SHP77 (cell line): Measurements from ENCODE around the gene PRUNE1.
A peak's percentile ranks its signal among the peaks of the same experiment; 100 is the strongest.

ENCODE experiments used
- DNase-seq, 2 experiments: peaks; one replicate each; lab custom pipeline; 2025; lab: John Stamatoyannopoulos, UW

PRUNE1 gene

GRCh38 chr1:151005729-151006319 lies 2.4 kb upstream of the PRUNE1 start:
- peak in 1 of 2 experiments; percentile 39 for DNase-seq

DNA sequence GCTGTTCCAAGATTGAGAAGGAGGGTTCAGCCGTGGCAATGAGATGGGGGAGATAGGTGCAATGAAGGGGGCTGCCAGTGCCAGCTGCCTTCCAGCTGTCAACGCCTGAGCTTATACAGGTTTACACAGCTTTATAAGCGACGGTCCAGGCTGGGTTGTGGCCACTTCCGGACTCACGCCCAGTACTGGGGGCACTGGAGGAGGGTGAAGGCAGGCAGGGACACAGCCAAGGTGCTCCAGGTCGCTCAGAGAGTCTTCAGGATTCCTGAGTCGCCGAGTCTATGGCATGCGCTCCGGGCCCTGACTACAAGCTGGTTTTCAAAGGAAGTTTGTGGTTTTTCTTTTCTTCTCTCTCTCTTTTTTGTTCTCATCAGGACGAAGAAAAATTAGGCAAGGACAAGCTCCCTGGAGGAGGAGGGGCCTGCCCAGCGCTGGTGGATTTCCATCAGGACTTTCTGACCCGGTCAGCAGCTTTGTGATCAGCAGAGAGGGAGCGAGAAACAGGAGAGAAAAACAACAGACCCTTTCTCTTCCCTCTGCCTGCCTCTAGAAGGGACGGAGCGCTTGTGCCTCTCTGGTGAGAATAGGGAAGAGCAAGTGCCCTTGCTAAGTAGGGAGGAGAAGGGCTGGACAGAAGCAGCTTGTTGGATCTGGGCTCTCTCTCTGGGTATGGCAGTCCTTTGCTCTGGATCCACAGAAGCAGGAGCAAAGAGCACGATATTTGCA lies 1.8 kb upstream of the PRUNE1 start, which contains the start of gene MINDY1:
Gene MINDY1, minus strand, starts transcription at position 576 of the 726 bp plus-strand sequence. CDS start 4,285 bp downstream, outside the sequence.
- peak; percentile 95 to 97 for DNase-seq

DNA sequence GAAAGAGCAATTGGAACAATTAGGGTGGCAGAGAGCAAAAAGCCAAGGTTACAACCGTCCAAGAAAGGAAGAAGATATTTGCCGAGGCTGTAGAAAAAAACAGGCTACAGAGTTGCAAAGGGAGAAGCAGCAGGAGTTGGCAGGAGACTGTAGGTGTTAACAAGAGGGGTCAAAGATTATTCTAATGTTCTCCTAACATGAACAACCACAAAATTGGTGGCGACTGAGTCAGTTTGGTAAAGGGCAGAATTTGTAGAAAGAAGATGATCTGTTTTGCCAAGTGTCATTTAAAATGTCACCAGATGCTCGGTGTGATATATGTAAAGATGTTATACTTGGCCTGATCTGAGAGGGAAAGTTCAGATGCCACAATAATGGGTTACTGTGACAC lies 401 bp upstream of the PRUNE1 start:
- no peak for DNase-seq

- DNase-seq = no peak
Observed at GRCh38 chr1:151009206-151009587, 948 bp downstream of the PRUNE1 start.

- no peak for DNase-seq
Observed at GRCh38 chr1:151009674-151010345, 1.6 kb downstream of the PRUNE1 start.

DNA sequence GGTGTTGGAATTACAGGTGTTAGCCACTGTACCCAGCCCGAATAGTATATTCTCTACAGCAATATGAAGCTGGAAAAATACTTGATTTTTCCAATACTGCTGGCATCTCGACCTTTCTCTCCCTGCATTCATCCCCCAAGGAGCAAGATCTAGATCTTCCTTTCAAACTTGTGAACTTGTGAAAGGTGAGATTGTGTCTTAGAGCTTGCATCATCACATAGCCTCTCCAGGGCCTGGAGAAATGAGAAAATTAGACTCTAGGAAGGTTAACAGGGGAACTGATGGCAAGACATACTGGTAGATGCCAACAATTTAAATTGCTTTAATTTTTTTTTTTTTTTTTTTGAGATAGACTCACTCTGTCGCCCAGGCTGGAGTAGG lies 2.1 kb downstream of the PRUNE1 start:
- no peak for DNase-seq

DNA sequence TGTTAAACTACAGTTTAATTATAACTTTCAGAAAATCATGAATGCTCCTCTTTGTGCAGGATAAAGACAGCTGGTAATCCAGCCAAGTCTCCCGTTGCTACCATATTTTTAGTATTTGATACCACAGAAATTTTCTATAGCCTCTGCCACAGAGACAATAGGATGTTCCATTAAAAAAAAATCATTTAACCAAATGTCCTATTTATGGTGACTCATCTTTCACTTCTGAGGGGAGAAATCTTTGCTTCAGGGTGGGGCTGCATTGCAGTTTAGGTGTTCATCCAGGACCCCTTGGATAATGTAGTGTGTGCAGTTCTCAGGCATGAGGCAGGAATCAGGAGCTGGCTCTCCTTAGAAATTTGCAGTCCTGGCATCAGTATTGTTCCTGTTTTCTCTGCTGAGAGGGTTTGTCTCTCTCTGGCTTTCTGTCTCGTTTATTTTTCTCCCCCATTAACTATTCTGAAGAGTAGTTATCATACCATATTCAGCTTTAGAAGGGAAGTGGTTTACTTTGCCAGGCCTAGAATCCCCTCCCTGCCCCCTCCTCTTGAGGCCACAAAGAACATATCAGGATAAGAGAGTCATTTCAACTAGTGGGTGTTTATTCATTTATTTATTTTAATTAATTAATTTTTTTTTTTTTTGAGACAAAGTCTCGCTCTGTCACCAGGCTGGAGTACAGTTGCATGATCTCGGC lies 3.1 kb downstream of the PRUNE1 start:
- DNase-seq = no peak

GRCh38 chr1:151012684-151013471 lies 4.6 kb downstream of the PRUNE1 start:
- DNase-seq = no peak

DNA sequence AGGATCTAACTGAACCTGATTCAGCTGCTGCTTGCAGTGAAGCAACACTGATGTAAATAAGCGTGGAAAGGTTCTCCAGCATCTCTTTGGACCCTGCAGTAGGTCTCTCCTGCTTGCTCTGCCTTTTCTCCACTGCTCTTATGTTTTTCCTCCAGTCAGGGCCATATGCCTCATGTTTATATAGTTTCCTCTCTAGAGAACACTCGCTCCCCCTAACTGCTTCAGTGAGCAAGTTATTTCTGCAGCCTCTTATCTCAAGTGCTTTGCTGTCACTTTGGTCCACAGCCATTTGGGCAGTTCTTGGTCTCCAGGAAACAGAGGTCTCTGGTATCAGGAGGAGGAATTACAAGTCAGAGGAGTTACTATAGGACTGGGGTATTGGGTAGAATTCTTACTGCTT lies 5.3 kb downstream of the PRUNE1 start:
- DNase-seq = no peak

DNA sequence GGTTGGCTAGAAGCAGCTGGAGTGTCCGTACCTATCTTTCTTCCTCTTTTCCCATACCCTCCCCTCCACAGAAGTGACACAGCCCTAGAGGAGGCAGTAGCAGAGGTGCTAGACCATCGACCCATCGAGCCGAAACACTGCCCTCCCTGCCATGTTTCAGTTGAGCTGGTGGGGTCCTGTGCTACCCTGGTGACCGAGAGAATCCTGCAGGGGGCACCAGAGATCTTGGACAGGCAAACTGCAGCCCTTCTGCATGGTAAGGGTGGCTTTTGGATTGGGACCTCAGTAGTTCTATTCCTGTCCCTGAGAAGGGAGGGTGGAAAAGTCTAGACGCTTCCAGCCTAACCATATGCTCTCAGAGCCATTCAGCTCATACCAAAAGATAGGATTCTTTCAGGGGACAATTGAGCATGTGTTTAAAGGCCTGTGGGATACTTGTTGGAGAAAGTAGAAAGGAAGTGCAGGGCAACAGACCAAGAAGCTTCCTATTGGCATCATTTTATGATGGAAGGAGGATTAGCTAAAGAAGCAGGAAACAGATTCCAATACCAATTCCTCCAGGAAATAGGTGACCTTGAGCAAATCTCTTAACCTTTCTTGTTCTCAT lies 16.4 kb downstream of the PRUNE1 start:
- peak; percentile 70 to 83 for DNase-seq

DNA sequence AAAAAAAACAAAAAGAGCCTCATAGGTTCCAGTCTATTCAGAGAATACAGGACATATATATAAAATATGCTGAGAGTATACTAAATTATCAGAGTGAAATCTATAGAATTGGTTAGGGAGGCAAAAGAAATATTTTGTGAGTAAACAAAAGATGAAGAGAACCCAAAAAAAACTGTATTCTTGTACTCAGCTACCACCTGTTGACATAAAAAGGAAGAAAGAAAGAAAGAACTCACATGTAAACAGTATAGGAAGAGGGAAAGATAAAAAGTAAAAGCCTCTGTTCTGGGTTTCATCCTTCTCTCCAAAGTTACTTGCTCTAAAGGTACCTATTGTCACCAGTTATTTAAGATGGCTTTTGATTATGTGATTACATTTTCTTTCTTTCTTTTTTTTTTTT lies 18.2 kb downstream of the PRUNE1 start:
- no peak for DNase-seq

GRCh38 chr1:151032164-151032563 lies 23.9 kb downstream of the PRUNE1 start:
- DNase-seq = no peak

GRCh38 chr1:151035167-151035566 lies 26.9 kb downstream of the PRUNE1 start:
- DNase-seq = no peak

DNA sequence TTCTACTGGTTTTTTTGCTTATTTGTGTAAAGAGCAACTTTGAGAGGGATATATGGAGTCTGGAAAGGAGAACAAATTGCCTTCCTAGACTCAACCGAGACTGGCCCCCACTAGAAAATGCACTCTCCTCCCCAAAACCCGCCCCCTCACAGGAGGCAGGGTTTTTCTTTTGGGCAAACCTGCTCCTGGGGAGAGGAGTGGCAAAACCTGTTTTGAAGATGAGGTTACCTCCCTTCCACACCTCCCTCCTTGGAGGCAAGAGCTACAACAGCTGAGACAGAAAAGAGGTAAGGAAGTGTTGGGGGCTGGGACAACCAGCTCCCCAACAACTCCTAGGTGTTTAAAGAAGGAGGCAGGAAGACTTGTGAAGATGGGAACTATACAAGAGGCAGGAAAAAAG lies 28.1 kb downstream of the PRUNE1 start, which contains the start of gene BNIPL:
Gene BNIPL, plus strand, starts transcription at position 231 of the 400 bp plus-strand sequence. Its CDS starts 140 bp downstream, at position 371.
- no peak for DNase-seq

- DNase-seq = no peak
Observed at GRCh38 chr1:151037032-151037431, 28.8 kb downstream of the PRUNE1 start.

DNA sequence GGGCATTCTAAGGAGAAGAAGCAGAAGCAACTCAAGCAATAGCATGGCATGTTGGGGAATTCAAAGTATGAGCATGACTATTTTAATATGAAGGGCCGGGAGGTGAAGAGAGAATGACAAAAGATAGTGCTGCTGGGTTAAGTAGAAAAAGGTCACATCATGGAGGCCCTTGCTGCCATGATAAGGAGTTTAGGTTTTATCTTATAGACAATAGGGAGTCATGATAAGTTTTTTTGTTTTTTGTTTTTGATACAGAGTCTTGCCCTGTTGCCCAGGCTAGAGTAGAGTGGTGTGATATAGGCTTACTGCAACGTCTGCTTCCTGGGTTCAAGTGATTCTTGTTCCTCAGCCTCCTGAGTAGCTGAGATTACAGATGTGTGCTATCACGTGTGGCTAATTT lies 31.3 kb downstream of the PRUNE1 start:
- no peak for DNase-seq

DNA sequence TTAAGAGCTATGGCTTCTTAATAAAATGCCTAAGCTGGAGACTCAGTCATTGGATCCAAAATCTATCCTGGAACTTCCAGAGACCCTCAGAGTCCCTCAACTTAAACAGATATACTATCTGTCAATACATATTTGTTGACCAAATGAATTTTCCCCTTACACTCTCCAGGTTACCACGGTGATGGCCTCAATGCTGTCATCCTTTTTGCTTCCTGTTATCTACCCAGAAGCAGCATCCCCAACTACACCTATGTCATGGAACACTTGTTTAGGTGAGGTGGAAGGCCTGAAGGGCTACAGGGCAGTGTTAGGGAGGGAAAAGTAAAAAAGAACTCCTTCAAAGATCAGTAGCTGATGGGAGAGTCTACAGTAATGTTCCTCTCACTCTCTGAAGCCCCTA lies 34.9 kb downstream of the PRUNE1 start:
- no peak for DNase-seq

- peak; percentile 84 to 86 for DNase-seq
Observed at GRCh38 chr1:151047591-151047924, 39.3 kb downstream of the PRUNE1 start, which contains the start of gene C1orf56. C1orf56 (plus strand) TSS chr1:151047751; CDS start chr1:151047848, 97 bp downstream.

DNA sequence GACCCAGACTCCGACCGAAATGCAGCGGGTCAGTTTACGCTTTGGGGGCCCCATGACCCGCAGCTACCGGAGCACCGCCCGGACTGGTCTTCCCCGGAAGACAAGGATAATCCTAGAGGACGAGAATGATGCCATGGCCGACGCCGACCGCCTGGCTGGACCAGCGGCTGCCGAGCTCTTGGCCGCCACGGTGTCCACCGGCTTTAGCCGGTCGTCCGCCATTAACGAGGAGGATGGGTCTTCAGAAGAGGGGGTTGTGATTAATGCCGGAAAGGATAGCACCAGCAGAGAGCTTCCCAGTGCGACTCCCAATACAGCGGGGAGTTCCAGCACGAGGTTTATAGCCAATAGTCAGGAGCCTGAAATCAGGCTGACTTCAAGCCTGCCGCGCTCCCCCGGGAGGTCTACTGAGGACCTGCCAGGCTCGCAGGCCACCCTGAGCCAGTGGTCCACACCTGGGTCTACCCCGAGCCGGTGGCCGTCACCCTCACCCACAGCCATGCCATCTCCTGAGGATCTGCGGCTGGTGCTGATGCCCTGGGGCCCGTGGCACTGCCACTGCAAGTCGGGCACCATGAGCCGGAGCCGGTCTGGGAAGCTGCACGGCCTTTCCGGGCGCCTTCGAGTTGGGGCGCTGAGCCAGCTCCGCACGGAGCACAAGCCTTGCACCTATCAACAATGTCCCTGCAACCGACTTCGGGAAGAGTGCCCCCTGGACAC lies 39.8 kb downstream of the PRUNE1 start:
- DNase-seq = peak; percentile 79 to 89

GRCh38 chr1:151048645-151049032 lies 40.4 kb downstream of the PRUNE1 start:
- DNase-seq = no peak

GRCh38 chr1:151049458-151049857 lies 41.2 kb downstream of the PRUNE1 start:
- no peak for DNase-seq
